H1 (cell line): ENCODE data around the gene HCK. TPM values are rescaled to one million over a fixed set of nuclear protein-coding genes. Genes with fewer than 3 reads are reported as not detected.

ENCODE experiments used
- CTCF ChIA-PET: fragments of 300-600 bp; sonication (Branson Sonifier 250); formaldehyde crosslinking; loops from one replicate; lab custom pipeline; 2021; ENCODE audit not compliant: partially characterized antibody; lab: Charles Lee
- POLR2A ChIA-PET: fragments of 300-600 bp; sonication (Branson Sonifier 250); formaldehyde crosslinking; loops from one replicate; lab custom pipeline; 2021; ENCODE audit warnings: inconsistent platforms; ENCODE audit not compliant: partially characterized antibody; lab: Charles Lee
- DNase-seq, 2 experiments: peaks; one replicate each; pipeline versions ENCODE4 v3.0.0 to v3.0.0-alpha.2; 2010 to 2022; ENCODE audit warnings: low spot score in 2 of 2, low read depth in 1 of 2, mixed read lengths in 1 of 2
- FAIRE-seq: peaks from 2 replicates; lab custom pipeline; 2011; peaks lifted over from hg19 to GRCh38; lab: Jason Lieb, UNC
- H2AFZ ChIP-seq: 2 replicates; pipeline ENCODE4 v1.8.1; 2012; ENCODE audit warnings: low read length, inconsistent platforms
- H2AK5ac ChIP-seq: 2 replicates; pipeline ENCODE4 v1.6.1; 2013; ENCODE audit warnings: low read depth, low read length
- H2BK120ac ChIP-seq: replicated peaks from 2 replicates; pipeline ENCODE3; 2013; ENCODE audit warnings: low read depth, low read length, inconsistent platforms
- H2BK12ac ChIP-seq: 2 replicates; pipeline ENCODE4 v1.6.1; 2013; ENCODE audit warnings: low read depth, low read length
- H2BK15ac ChIP-seq: 2 replicates; pipeline ENCODE4 v1.6.1; 2013; ENCODE audit warnings: low read length
- H2BK20ac ChIP-seq: 2 replicates; pipeline ENCODE4 v1.6.1; 2013; ENCODE audit warnings: low read length
- H2BK5ac ChIP-seq: 2 replicates; pipeline ENCODE4 v1.6.1; 2013; ENCODE audit warnings: low read depth, low read length
- H3K14ac ChIP-seq: 2 replicates; pipeline ENCODE4 v1.6.1; 2013; ENCODE audit warnings: inconsistent platforms; ENCODE audit not compliant: insufficient read length
- H3K18ac ChIP-seq: 2 replicates; pipeline ENCODE4 v1.6.1; 2013; ENCODE audit warnings: low read length; ENCODE audit errors: extremely low read depth
- H3K23ac ChIP-seq: 2 replicates; pipeline ENCODE4 v1.6.1; 2013; ENCODE audit warnings: inconsistent platforms; ENCODE audit not compliant: insufficient read length
- H3K23me2 ChIP-seq: 2 replicates; pipeline ENCODE4 v1.6.1; 2013; ENCODE audit warnings: low read depth, low read length
- H3K27ac ChIP-seq: 2 replicates; pipeline ENCODE4 v1.6.1; 2011; ENCODE audit warnings: low read depth, low read length, inconsistent platforms
- H3K27me3 ChIP-seq, 4 experiments: replicated peaks in 1 of 4; 1 replicate in 1 of 4; 2 replicates in 3 of 4; pipeline versions ENCODE4 v1.6.1 to v1.8.1; 2011 to 2013; ENCODE audit warnings: low read length in 3 of 4, mild to moderate bottlenecking in 3 of 4, inconsistent platforms in 2 of 4, mixed read lengths in 2 of 4, moderate library complexity in 1 of 4; ENCODE audit not compliant: control insufficient read depth in 3 of 4, insufficient read depth in 3 of 4; ENCODE audit errors: extremely low read depth in 1 of 4
- H3K36me3 ChIP-seq, 4 experiments: 2 replicates each; pipeline versions ENCODE4 v1.6.1 to v1.8.1; 2011 to 2013; ENCODE audit warnings: mild to moderate bottlenecking in 4 of 4, low read length in 3 of 4, moderate library complexity in 2 of 4, control low read depth in 1 of 4, inconsistent platforms in 1 of 4; ENCODE audit not compliant: insufficient read depth in 4 of 4, control insufficient read depth in 2 of 4
- H3K4ac ChIP-seq: replicated peaks from 2 replicates; pipeline ENCODE3; 2013; ENCODE audit warnings: low read length, low read depth, mixed read lengths, inconsistent platforms; ENCODE audit not compliant: insufficient read length
- H3K4me1 ChIP-seq, 4 experiments: replicated peaks in 1 of 4; 1 replicate in 1 of 4; 2 replicates in 3 of 4; pipeline versions ENCODE4 v1.6.1 to v1.8.1; 2011 to 2013; ENCODE audit warnings: low read length in 3 of 4, inconsistent platforms in 2 of 4, mixed read lengths in 1 of 4; ENCODE audit not compliant: insufficient read depth in 4 of 4, control insufficient read depth in 3 of 4
- H3K4me2 ChIP-seq, 2 experiments: 2 replicates each; pipeline versions ENCODE4 v1.6.1 to v1.8.1; 2011 to 2013; ENCODE audit warnings: low read depth in 2 of 2, low read length in 2 of 2, control low read depth in 1 of 2, inconsistent platforms in 1 of 2, mild to moderate bottlenecking in 1 of 2; ENCODE audit not compliant: insufficient read depth in 1 of 2
- H3K4me3 ChIP-seq, 4 experiments: fragments of 200-600, 300-600 bp in 1 of 4; sonication (generic), shearing (Covaris generic), sonication (Bioruptor Twin) in 1 of 4; 2 replicates each; pipeline versions ENCODE4 v1.5.1 to v1.8.1; 2011 to 2016; ENCODE audit warnings: low read length in 4 of 4, low read depth in 3 of 4, control low read depth in 2 of 4, inconsistent platforms in 2 of 4, mild to moderate bottlenecking in 2 of 4, mixed read lengths in 1 of 4, moderate library complexity in 1 of 4; ENCODE audit not compliant: insufficient read depth in 2 of 4; ENCODE audit errors: extremely low read depth in 1 of 4
- H3K56ac ChIP-seq: replicated peaks from 2 replicates; pipeline ENCODE3; 2013; ENCODE audit warnings: low read depth, mild to moderate bottlenecking, mixed read lengths, low read length, inconsistent platforms; ENCODE audit not compliant: insufficient read length
- H3K79me1 ChIP-seq: 2 replicates; pipeline ENCODE4 v1.6.1; 2013; ENCODE audit warnings: low read depth, low read length, control low read depth
- H3K79me2 ChIP-seq, 2 experiments: 2 replicates each; pipeline versions ENCODE4 v1.6.1 to v1.8.1; 2012 to 2013; ENCODE audit warnings: low read length in 2 of 2, mild to moderate bottlenecking in 2 of 2, inconsistent platforms in 1 of 2; ENCODE audit not compliant: insufficient read depth in 2 of 2, control insufficient read depth in 1 of 2
- H3K9ac ChIP-seq, 4 experiments: replicated peaks in 1 of 4; 1 replicate in 1 of 4; 2 replicates in 3 of 4; pipeline versions ENCODE4 v1.6.1 to v1.8.1; 2011 to 2013; ENCODE audit warnings: low read depth in 3 of 4, low read length in 3 of 4, control low read depth in 2 of 4, mild to moderate bottlenecking in 2 of 4, moderate library complexity in 2 of 4, inconsistent platforms in 1 of 4; ENCODE audit errors: extremely low read depth in 1 of 4
- H3K9me3 ChIP-seq, 2 experiments: 2 replicates each; pipeline versions ENCODE4 v1.6.1 to v1.8.1; 2012 to 2013; ENCODE audit warnings: mild to moderate bottlenecking in 2 of 2, moderate library complexity in 2 of 2, control low read depth in 1 of 2, inconsistent platforms in 1 of 2, low read depth in 1 of 2, low read length in 1 of 2, mixed read lengths in 1 of 2; ENCODE audit not compliant: insufficient read depth in 2 of 2
- H4K20me1 ChIP-seq, 2 experiments: replicated peaks in 1 of 2; 2 replicates each; pipeline versions ENCODE3 to v1.8.1; 2011 to 2013; ENCODE audit warnings: inconsistent platforms in 2 of 2, low read length in 2 of 2, mild to moderate bottlenecking in 1 of 2; ENCODE audit not compliant: insufficient read depth in 2 of 2, control insufficient read depth in 1 of 2
- H4K5ac ChIP-seq: 2 replicates; pipeline ENCODE4 v1.6.1; 2013; ENCODE audit warnings: low read length, low read depth, mixed read lengths, inconsistent platforms; ENCODE audit not compliant: insufficient read length
- H4K8ac ChIP-seq: 2 replicates; pipeline ENCODE4 v1.8.0; 2013; ENCODE audit warnings: mild to moderate bottlenecking, moderate library complexity, low read length, inconsistent platforms; ENCODE audit not compliant: insufficient read depth; ENCODE audit errors: extremely low read depth
- H4K91ac ChIP-seq: replicated peaks from 2 replicates; pipeline ENCODE3; 2013; ENCODE audit warnings: low read length, mixed read lengths, inconsistent platforms; ENCODE audit not compliant: insufficient read length
- CHD2 ChIP-seq: IDR thresholded peaks from 2 replicates; pipeline ENCODE4 v1.6.1; 2012; ENCODE audit warnings: low read length, improper control_type of control experiment
- E2F6 ChIP-seq: IDR thresholded peaks from 2 replicates; pipeline ENCODE4 v1.6.1; 2012; ENCODE audit warnings: inconsistent platforms
- MAX ChIP-seq: IDR thresholded peaks from 2 replicates; pipeline ENCODE4 v1.6.1; 2012; ENCODE audit warnings: inconsistent platforms
- SP1 ChIP-seq: IDR thresholded peaks from 2 replicates; pipeline ENCODE4 v1.6.1; 2011; ENCODE audit warnings: low read depth, low read length
- WGBS, 2 experiments: shearing (Covaris generic) in 1 of 2; methylation state at CpG; one replicate each; pipeline versions ENCODE4 v1.1.6 to v1.1.7; 2013 to 2015; ENCODE audit warnings: low lambda C conversion rate in 2 of 2, mixed read lengths in 2 of 2, inconsistent platforms in 1 of 2, low coverage in 1 of 2, missing lambda C conversion rate in 1 of 2; ENCODE audit not compliant: insufficient replicate concordance in 2 of 2, insufficient coverage in 1 of 2, insufficient read length in 1 of 2; ENCODE audit errors: extremely low coverage in 1 of 2, missing lambda C conversion rate in 1 of 2; 5-methylcytosine and 5-hydroxymethylcytosine counted together
- polyA plus RNA-seq, 7 experiments: library from polyadenylated mRNA; depleted of rRNA in 3 of 7; stranded (reverse) in 5 of 7; unstranded in 2 of 7; fragments of >200 nt in 5 of 7; fragments of 200-250 nt in 2 of 7; gene quantifications; 1 replicate in 5 of 7; 2 replicates in 1 of 7; 4 replicates in 1 of 7; pipeline versions ENCODE4 v1.2.1 to v1.2.3, GENCODE V29; 2011 to 2013; ENCODE audit warnings: missing spikeins in 2 of 7, mixed read lengths in 2 of 7
- total RNA-seq: library from RNA; stranded (reverse); fragmentation: NEBNext Ultra II Directional; extraction: Animal tissue kit (Norgen Biotek cat#: 25700); gene quantifications from 2 replicates; pipeline ENCODE4 v1.2.1, GENCODE V29; 2021

The HCK gene
- total and polyA plus RNA-seq, 2 of the 8 experiments (the other 6 are each of a cell fraction or from before 2014, with no cell fraction given): 0.37 to 4.3 TPM

- H3K56ac ChIP-seq: no peak overlapping the region
- no peaks in the 10 kb centered on the region for H3K36me3 ChIP-seq
- no peak overlapping the region for H3K14ac ChIP-seq
- no peaks in the 10 kb centered on the region for H4K20me1 ChIP-seq
- H3K9me3 ChIP-seq: no peaks in the 10 kb centered on the region
- H3K18ac ChIP-seq: no peak overlapping the region
- H3K4ac ChIP-seq: no peak overlapping the region
- POLR2A ChIA-PET: interaction anchor here (1.0 to 2.1 kb wide), 4 partner anchors 9 to 40 kb away, joined by 3 to 8 read pairs (median 5); partner anchors contain the start of gene XKR7
- peak in 1 of 2 experiments; percentile 62 for DNase-seq
- 60% methylated on average over 10 of the region's 10 CpGs; no CpG with 5 or more reads in 1 of the 2 experiments for WGBS, 2 experiments
- H3K27ac ChIP-seq: no peak overlapping the region; the same call in 1 of the 2 replicates
- H3K4me2 ChIP-seq: peak overlapping the region in 1 of 2 experiments; percentile 8; a peak in 1 of 4 replicates
- no peak overlapping the region for H2AK5ac ChIP-seq
- peak overlapping the region in 1 of 4 experiments; percentile 9; a peak in 1 of 7 replicates for H3K9ac ChIP-seq
- H2BK120ac ChIP-seq: no peak overlapping the region
- no peak overlapping the region for H2BK20ac ChIP-seq
- H2AFZ ChIP-seq: peak overlapping the region; percentile 13; the same call in 1 of the 2 replicates
- H4K5ac ChIP-seq: no peak overlapping the region
- peaks cover 2% of the 10 kb centered on the region; the same call in 1 of the 2 replicates for H3K23me2 ChIP-seq
- no peaks in the 10 kb centered on the region for H3K27me3 ChIP-seq
- H2BK12ac ChIP-seq: peak overlapping the region; percentile 13; the same call in 1 of the 2 replicates
- no peak overlapping the region for H4K91ac ChIP-seq
- CTCF ChIA-PET: interaction anchor here (0.6 to 2.7 kb wide), 19 partner anchors 9 to 185 kb away, joined by 3 to 20 read pairs (median 3); partner anchors contain the start of gene PDRG1
- peaks cover 19 to 25% (median 22%) of the 10 kb centered on the region in 4 experiments for H3K4me1 ChIP-seq
- peak overlapping the region; percentile 63; the same call in 1 of the 2 replicates for H2BK15ac ChIP-seq
- no peak overlapping the region for H4K8ac ChIP-seq
- no peaks in the 10 kb centered on the region for H3K79me2 ChIP-seq
- no peak overlapping the region for H3K4me3 ChIP-seq
- peak; percentile 72 for FAIRE-seq
- no peak overlapping the region for H3K23ac ChIP-seq
- peak overlapping the region; percentile 17; the same call in 1 of the 2 replicates for H2BK5ac ChIP-seq
- H3K79me1 ChIP-seq: no peaks in the 10 kb centered on the region
- TF ChIP-seq SP1: 0 out of 2 replicates have a peak, but pooled peaks have one; percentile 24
- 0 out of 2 replicates have a peak, but pooled peaks have one; percentile 33 for TF ChIP-seq E2F6
- TF ChIP-seq CHD2: no peak
- TF ChIP-seq MAX: peak; percentile 13; the same call in 1 of the 2 replicates
These were observed 44.0 kb upstream of the HCK start for GRCh38 chr20:32007787-32008616.
